WTC11 (cell line): ENCODE measurements around the gene PTPRH. TPM values are rescaled to one million over a fixed set of nuclear protein-coding genes. Genes with fewer than 3 reads are reported as not detected.
"Not testable (repeated sequence)": the region's sequence is repeated elsewhere in the genome, so short reads cannot be mapped to it uniquely, and the experiment has no call there.

Experiments
- ATAC-seq: fragments of 200-7000 bp; cut with Tn5 transposase; 2 replicates; pipeline ENCODE4 v1.10.0; 2021; ENCODE audit warnings: mild to moderate bottlenecking, moderate library complexity
- CTCF ChIA-PET: fragments of 300-600 bp; sonication (Branson Sonifier 250); formaldehyde crosslinking; loops from one replicate; lab custom pipeline; 2021; ENCODE audit warnings: antibody characterized with exemption; lab: Charles Lee
- POLR2A ChIA-PET: fragments of 350-600 bp; sonication (Branson Sonifier 250); formaldehyde crosslinking; loops from one replicate; lab custom pipeline; 2021; ENCODE audit warnings: antibody characterized with exemption; lab: Charles Lee
- DNase-seq: peaks from one replicate; pipeline ENCODE4 v3.0.0; 2021; ENCODE audit warnings: low spot score
- H3K27ac Mint-ChIP-seq: 2 replicates; pipeline ENCODE4 v1.8.0; 2021; ENCODE audit warnings: mixed read lengths
- H3K27me3 Mint-ChIP-seq: 2 replicates; pipeline ENCODE4 v1.8.0; 2021; ENCODE audit warnings: low read depth, mild to moderate bottlenecking, moderate library complexity, mixed read lengths
- H3K36me3 Mint-ChIP-seq: 2 replicates; pipeline ENCODE4 v1.8.0; 2021; ENCODE audit warnings: mixed read lengths
- H3K4me1 Mint-ChIP-seq: 2 replicates; pipeline ENCODE4 v1.8.0; 2022; ENCODE audit warnings: mixed read lengths
- H3K4me3 Mint-ChIP-seq: 2 replicates; pipeline ENCODE4 v1.8.0; 2021; ENCODE audit warnings: mild to moderate bottlenecking, moderate library complexity, mixed read lengths
- H3K9me3 Mint-ChIP-seq: 2 replicates; pipeline ENCODE4 v1.8.0; 2021; ENCODE audit warnings: mixed read lengths
- E2F1 ChIP-seq: sonication (generic); formaldehyde crosslinking; IDR thresholded peaks from 2 replicates; pipeline ENCODE4 v1.8.0; 2022; ENCODE audit warnings: mild to moderate bottlenecking, missing genetic modification reagents
- ERG ChIP-seq: fragments of 250-450 bp; sonication (Bioruptor Pico); IDR thresholded peaks from 2 replicates; pipeline ENCODE4 v1.8.0; 2021; ENCODE audit warnings: mild to moderate bottlenecking
- FOXJ3 ChIP-seq: sonication (generic); formaldehyde crosslinking; IDR thresholded peaks from 2 replicates; pipeline ENCODE4 v1.9.0; 2021; ENCODE audit warnings: missing genetic modification reagents, mild to moderate bottlenecking, borderline replicate concordance
- GTF2I ChIP-seq: fragments of 250-450 bp; sonication (Bioruptor Pico); conservative IDR thresholded peaks from 2 replicates; pipeline ENCODE4 v1.4.0; 2021; ENCODE audit warnings: mild to moderate bottlenecking
- HMGA2 ChIP-seq: fragments of 250-450 bp; sonication (Bioruptor Pico); IDR thresholded peaks from 2 replicates; pipeline ENCODE4 v1.4.0; 2021; ENCODE audit warnings: mild to moderate bottlenecking, moderate library complexity
- JUN ChIP-seq: sonication (generic); formaldehyde crosslinking; IDR thresholded peaks from 2 replicates; pipeline ENCODE4 v1.8.0; 2023; ENCODE audit warnings: mild to moderate bottlenecking, missing genetic modification reagents
- MXD4 ChIP-seq: fragments of 250-450 bp; sonication (Bioruptor Pico); IDR thresholded peaks from 2 replicates; pipeline ENCODE4 v1.8.0; 2021; ENCODE audit warnings: mild to moderate bottlenecking, moderate library complexity, borderline replicate concordance
- NFYB ChIP-seq: sonication (generic); formaldehyde crosslinking; conservative IDR thresholded peaks from 2 replicates; pipeline ENCODE4 v1.8.0; 2022; ENCODE audit warnings: low read depth, missing genetic modification reagents
- NR1H2 ChIP-seq: sonication (generic); formaldehyde crosslinking; IDR thresholded peaks from 2 replicates; pipeline ENCODE4 v1.9.0; 2021; ENCODE audit warnings: mild to moderate bottlenecking, moderate library complexity, missing genetic modification reagents
- NR2C2 ChIP-seq: sonication (generic); formaldehyde crosslinking; IDR thresholded peaks from 2 replicates; pipeline ENCODE4 v1.8.0; 2022; ENCODE audit warnings: mild to moderate bottlenecking, missing genetic modification reagents
- PRDM15 ChIP-seq: sonication (generic); formaldehyde crosslinking; IDR thresholded peaks from 2 replicates; pipeline ENCODE4 v1.8.0; 2022; ENCODE audit warnings: missing genetic modification reagents
- SP1 ChIP-seq: sonication (generic); formaldehyde crosslinking; conservative IDR thresholded peaks from 2 replicates; pipeline ENCODE4 v1.8.1; 2022; ENCODE audit warnings: missing genetic modification reagents
- TP53 ChIP-seq: sonication (generic); formaldehyde crosslinking; IDR thresholded peaks from 2 replicates; pipeline ENCODE4 v1.8.1; 2023; ENCODE audit warnings: mild to moderate bottlenecking, missing genetic modification reagents
- ZBTB43 ChIP-seq: sonication (generic); formaldehyde crosslinking; IDR thresholded peaks from 2 replicates; pipeline ENCODE4 v1.8.1; 2023; ENCODE audit warnings: mild to moderate bottlenecking, missing genetic modification reagents
- ZNF219 ChIP-seq: sonication (generic); formaldehyde crosslinking; IDR thresholded peaks from 2 replicates; pipeline ENCODE4 v1.8.0; 2023; ENCODE audit warnings: missing genetic modification reagents, mild to moderate bottlenecking, borderline replicate concordance
- ZNF232 ChIP-seq: sonication (generic); formaldehyde crosslinking; IDR thresholded peaks from 2 replicates; pipeline ENCODE4 v1.8.0; 2022; ENCODE audit warnings: mild to moderate bottlenecking, missing genetic modification reagents
- ZNF416 ChIP-seq: fragments of 250-450 bp; sonication (Bioruptor Pico); IDR thresholded peaks from 2 replicates; pipeline ENCODE4 v1.9.0; 2021; ENCODE audit warnings: mild to moderate bottlenecking, inconsistent platforms
- ZNF512 ChIP-seq: sonication (generic); formaldehyde crosslinking; IDR thresholded peaks from 2 replicates; pipeline ENCODE4 v1.8.1; 2022; ENCODE audit warnings: missing genetic modification reagents, borderline replicate concordance
- total RNA-seq: library from RNA; stranded (reverse); gene quantifications from 3 replicates; pipeline ENCODE4 v1.2.3, GENCODE V29; 2021

The PTPRH gene
- total RNA-seq, 1 experiment from 2014 or later = 0.63 TPM

- Mint-ChIP-seq H3K27ac (peak overlapping the region; percentile 63; the same call in 1 of the 2 replicates), H3K4me1 (peaks cover 23% of the 10 kb centered on the region), H3K4me3 (peak overlapping the region; percentile 84), H3K36me3 (peaks cover 24% of the 10 kb centered on the region), H3K27me3 (peaks cover 66% of the 10 kb centered on the region), H3K9me3 (peaks cover 18% of the 10 kb centered on the region)
- CTCF ChIA-PET = interaction anchor here (0.6 to 2.3 kb wide), 9 partner anchors 10 to 498 kb away, joined by 3 to 37 read pairs (median 6); partner anchors contain the start of genes DNAAF3 and PPP1R12C
- TF ChIP-seq TP53 (CRISPR knock-in tag) (no peak), JUN (CRISPR knock-in tag) (no peak), SP1 (CRISPR knock-in tag) (peak; percentile 50)
- DNase-seq (peak; percentile 97), ATAC-seq (peak; percentile 62)
- POLR2A ChIA-PET = interaction anchor here (0.6 to 1.4 kb wide), 8 partner anchors 10 to 320 kb away, joined by 3 to 10 read pairs (median 4); partner anchors contain the start of genes UBE2S and ZNF628
Observed at GRCh38 chr19:55156202-55157063, 52.9 kb downstream of the PTPRH start.

- not testable (repeated sequence) for DNase-seq, H3K27ac Mint-ChIP-seq, ATAC-seq
- peaks cover 18% of the 10 kb centered on the region for H3K9me3 Mint-ChIP-seq
- H3K4me3 Mint-ChIP-seq = peak overlapping the region; percentile 84
- CTCF ChIA-PET = interaction anchor here (0.9 to 2.3 kb wide), 8 partner anchors 9 to 499 kb away, joined by 3 to 37 read pairs (median 6); partner anchors contain the start of genes DNAAF3 and PPP1R12C
- peaks cover 27% of the 10 kb centered on the region for H3K36me3 Mint-ChIP-seq
- POLR2A ChIA-PET = interaction anchor here (0.9 to 1.4 kb wide), 4 partner anchors 9 to 321 kb away, joined by 4 to 10 read pairs (median 6); partner anchors contain the start of gene ZNF628
- peaks cover 65% of the 10 kb centered on the region for H3K27me3 Mint-ChIP-seq
- H3K4me1 Mint-ChIP-seq = peaks cover 24% of the 10 kb centered on the region
Observed at GRCh38 chr19:55155784-55156183, 53.5 kb downstream of the PTPRH start.

- ChIA-PET CTCF (interaction anchor here (1.1 to 1.2 kb wide), 2 partner anchors 8 to 13 kb away, joined by 3 to 4 read pairs; no protein-coding TSS in a partner anchor), POLR2A (no interaction called here)
Observed at GRCh38 chr19:55153652-55154264, 55.5 kb downstream of the PTPRH start.

More at GRCh38 chr19:55153652-55154264, 55.5 kb downstream of the PTPRH start:
- Mint-ChIP-seq H3K36me3 (peaks cover 27% of the 10 kb centered on the region), H3K27ac (no peak overlapping the region), H3K9me3 (peaks cover 18% of the 10 kb centered on the region), H3K27me3 (peaks cover 62% of the 10 kb centered on the region), H3K4me3 (no peak overlapping the region), H3K4me1 (peaks cover 28% of the 10 kb centered on the region)
- ATAC-seq (no peak), DNase-seq (no peak)
- no peak for TF ChIP-seq ZNF416 (CRISPR knock-in tag)
- TF ChIP-seq ZNF219 (CRISPR knock-in tag) = no peak
- no peak for TF ChIP-seq ZNF512 (CRISPR knock-in tag)
- no peak for TF ChIP-seq FOXJ3
- TF ChIP-seq E2F1 = no peak
- TF ChIP-seq ZNF232 (CRISPR knock-in tag) = no peak
- no peak for TF ChIP-seq ERG (CRISPR knock-in tag)
- TF ChIP-seq MXD4 (CRISPR knock-in tag) = no peak
- no peak for TF ChIP-seq ZBTB43
- no peak for TF ChIP-seq NR1H2 (CRISPR knock-in tag)
- no peak for TF ChIP-seq HMGA2
- no peak for TF ChIP-seq PRDM15 (CRISPR knock-in tag)
- TF ChIP-seq NR2C2 (CRISPR knock-in tag) = no peak
- TF ChIP-seq NFYB (CRISPR knock-in tag) = no peak
- TF ChIP-seq GTF2I (CRISPR knock-in tag) = no peak
